HG03520 (cell line): Measurements from ENCODE around the gene WDR20.
"Not testable (repeated sequence)": the region's sequence is repeated elsewhere in the genome, so short reads cannot be mapped to it uniquely, and the experiment has no call there.

ENCODE experiments used
- ATAC-seq: cut with Tn5 transposase; IDR thresholded peaks from one replicate; pipeline ENCODE4 v1.9.1; 2021; ENCODE audit warnings: mild to moderate bottlenecking, moderate library complexity; ENCODE audit not compliant: unreplicated experiment

WDR20 gene

GRCh38 chr14:102164241-102164641 is 24.5 kb downstream of the WDR20 start:
- ATAC-seq: no peak

- no peak for ATAC-seq
These were observed 25.3 kb downstream of the WDR20 start for GRCh38 chr14:102164965-102165364.

- ATAC-seq: no peak
These were observed 30.4 kb downstream of the WDR20 start for GRCh38 chr14:102170061-102170460.

- no peak for ATAC-seq
These were observed 31.7 kb downstream of the WDR20 start for GRCh38 chr14:102171173-102172020.

GRCh38 chr14:102172021-102172272 is 32.2 kb downstream of the WDR20 start:
- ATAC-seq: not testable (repeated sequence)

- not testable (repeated sequence) for ATAC-seq
These were observed 33.0 kb downstream of the WDR20 start for GRCh38 chr14:102172721-102173120.

GRCh38 chr14:102177161-102177560 is 37.5 kb downstream of the WDR20 start:
- ATAC-seq: no peak

- ATAC-seq: no peak
These were observed 39.1 kb downstream of the WDR20 start for GRCh38 chr14:102178806-102179205.

GRCh38 chr14:102180248-102180998 is 40.7 kb downstream of the WDR20 start:
- no peak for ATAC-seq

GRCh38 chr14:102181187-102181586 is 41.5 kb downstream of the WDR20 start:
- ATAC-seq: no peak

GRCh38 chr14:102182190-102182589 is 42.5 kb downstream of the WDR20 start:
- ATAC-seq: no peak

- no peak for ATAC-seq
These were observed 43.4 kb downstream of the WDR20 start for GRCh38 chr14:102182936-102183619.

GRCh38 chr14:102183886-102184285 is 44.2 kb downstream of the WDR20 start:
- ATAC-seq: no peak

- ATAC-seq: no peak
These were observed 44.8 kb downstream of the WDR20 start for GRCh38 chr14:102184316-102185035.

- ATAC-seq: no peak
These were observed 45.7 kb downstream of the WDR20 start for GRCh38 chr14:102185360-102185759.

GRCh38 chr14:102187044-102187443 is 47.3 kb downstream of the WDR20 start:
- no peak for ATAC-seq

GRCh38 chr14:102187568-102188001 is 47.9 kb downstream of the WDR20 start:
- no peak for ATAC-seq

- no peak for ATAC-seq
These were observed 48.5 kb downstream of the WDR20 start for GRCh38 chr14:102188187-102188586.

- ATAC-seq: no peak
These were observed 50.2 kb downstream of the WDR20 start for GRCh38 chr14:102189874-102190273.

GRCh38 chr14:102192840-102193502 is 53.3 kb downstream of the WDR20 start:
- no peak for ATAC-seq

GRCh38 chr14:102194856-102195255 is 55.2 kb downstream of the WDR20 start:
- no peak for ATAC-seq
